GM19240 (cell line): ENCODE measurements around the gene TOR1A.
"Not testable (repeated sequence)": the region's sequence is repeated elsewhere in the genome, so short reads cannot be mapped to it uniquely, and the experiment has no call there.

Experiments
- DNase-seq: peaks from one replicate; pipeline ENCODE4 v3.0.0; 2011; ENCODE audit warnings: low spot score; ENCODE audit not compliant: insufficient read length

TOR1A gene

DNA sequence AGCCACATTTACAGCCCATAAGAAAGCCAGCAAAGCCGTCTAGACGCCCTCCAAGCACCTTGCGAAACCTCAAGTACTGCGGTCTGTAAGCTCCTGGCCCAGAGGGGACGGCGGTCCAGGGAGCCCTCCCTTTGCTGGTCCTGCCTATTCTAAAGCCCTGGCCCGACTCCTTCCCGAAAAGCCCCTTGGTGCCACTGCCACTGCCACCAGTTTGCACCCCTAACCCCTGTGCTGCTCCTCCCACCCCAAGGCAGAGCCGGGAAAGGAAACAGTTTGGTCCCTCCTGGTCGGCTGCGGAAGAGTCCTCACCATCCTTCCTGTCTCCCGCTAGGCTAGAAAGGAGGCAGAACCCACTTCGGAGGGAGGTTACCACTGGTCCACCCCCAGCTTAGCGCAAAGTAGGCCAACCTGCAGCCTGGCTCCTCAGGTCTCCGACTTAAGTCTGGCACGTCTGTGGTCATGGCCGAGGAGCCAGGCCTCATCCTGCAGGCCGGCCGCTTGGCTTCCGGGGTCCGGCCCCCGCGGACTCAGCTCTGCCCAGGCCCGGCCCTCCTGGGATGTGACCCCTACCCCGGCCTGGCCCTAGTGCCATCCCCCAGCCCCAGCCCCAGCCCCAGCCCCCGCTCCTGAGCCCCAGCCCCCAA, 916 bp downstream of the TOR1A start:
- no peak for DNase-seq

DNA sequence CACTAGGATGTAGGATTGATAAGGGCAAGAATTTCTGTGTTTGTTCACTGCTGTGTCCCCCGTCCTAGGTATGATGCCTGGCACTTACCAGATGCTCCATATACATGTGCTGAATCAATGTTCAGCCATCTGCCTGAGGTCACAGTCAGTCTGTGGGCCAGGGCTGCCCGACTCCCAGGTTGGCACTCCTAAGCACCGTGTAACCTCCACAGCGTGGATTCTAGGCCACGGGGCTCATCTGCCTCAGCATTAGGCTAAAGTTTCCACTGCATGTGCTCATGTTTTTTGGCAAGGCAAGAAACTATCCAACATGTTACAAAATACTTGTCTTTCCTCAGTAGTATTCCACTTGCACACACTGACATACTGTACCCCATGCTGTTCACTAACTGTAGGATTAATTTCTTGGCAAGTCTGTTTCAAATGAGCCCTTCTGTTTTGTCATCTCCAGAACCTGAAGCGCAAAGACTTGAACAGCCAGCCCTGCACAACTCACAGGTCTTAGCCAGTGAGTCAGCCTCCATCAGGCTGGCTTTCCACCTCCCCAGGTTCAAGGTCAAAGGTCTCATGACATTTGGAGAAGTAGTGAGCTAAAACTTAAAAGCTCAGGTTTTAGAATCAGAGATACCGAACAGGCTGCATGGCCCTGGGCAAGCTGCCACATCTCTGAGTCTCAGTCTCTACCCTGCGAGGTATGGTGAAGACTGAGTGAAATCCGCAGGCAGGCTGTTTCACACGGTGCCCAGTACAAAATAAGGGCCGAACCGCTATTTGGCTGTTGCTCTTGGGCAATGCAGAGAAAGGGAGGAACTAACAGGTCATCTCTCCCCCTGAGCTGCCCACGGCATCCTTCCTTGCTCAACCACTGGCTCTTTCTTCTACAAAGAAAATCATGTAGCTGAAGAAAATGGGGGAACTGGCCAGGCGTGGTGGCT, 7.2 kb downstream of the TOR1A start:
- DNase-seq = no peak

DNA sequence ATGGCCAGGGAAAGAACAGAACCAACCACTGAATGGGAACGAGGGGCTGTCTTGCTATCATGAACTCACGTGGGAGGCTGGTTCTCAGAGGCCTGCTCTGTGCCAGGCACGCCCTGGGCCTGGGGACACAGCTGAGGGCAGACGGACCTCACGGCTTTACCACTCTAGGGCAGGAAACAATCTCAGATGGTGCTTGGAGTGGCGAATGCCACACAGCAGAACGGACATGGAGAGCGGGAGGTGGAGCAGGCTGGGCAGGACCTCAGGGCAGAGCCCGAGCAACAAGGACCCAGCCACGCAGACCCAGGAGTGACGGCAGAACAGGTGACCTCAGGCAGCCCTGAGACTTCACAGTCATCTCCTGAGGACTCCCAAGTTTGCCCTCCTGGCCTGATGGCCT, 8.7 kb downstream of the TOR1A start:
- DNase-seq = no peak

DNA sequence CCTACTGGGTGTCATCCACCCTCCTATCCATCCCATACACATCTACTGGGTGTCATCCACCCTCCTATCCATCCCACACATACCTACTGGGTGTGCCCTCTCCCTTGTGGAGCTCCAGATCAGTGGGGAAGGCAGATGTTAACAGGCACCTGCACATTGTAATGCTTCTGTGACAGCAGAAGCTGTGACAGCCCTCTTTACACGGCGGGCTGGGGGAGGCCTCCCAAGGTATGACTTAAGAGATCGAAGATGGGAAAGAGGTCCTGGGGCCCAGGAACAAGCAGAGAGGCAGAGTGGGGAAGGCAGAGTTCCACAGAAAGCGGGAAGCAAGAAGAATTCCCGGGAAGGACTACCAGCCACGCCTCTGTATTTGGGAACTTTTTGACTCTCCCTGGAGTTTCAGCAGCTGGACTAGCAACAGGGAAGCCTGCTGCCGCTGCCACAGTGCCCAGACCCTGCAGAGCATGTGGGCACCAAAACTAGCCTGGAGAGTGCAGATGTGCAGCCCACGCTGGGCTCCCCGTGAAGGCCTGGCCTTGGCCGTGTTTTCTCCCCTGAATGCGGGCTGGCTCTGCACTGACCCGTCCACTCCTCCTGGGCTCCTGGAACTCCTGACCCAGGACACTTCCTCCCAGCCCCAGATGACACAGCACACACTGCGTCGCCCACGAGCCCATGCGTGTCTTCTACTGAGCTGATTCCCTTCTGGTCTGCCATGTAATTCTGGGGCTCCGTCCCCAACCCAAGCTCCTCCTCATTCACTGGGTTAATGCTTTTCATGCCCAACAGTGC, 9.3 kb downstream of the TOR1A start:
- DNase-seq = no peak

DNA sequence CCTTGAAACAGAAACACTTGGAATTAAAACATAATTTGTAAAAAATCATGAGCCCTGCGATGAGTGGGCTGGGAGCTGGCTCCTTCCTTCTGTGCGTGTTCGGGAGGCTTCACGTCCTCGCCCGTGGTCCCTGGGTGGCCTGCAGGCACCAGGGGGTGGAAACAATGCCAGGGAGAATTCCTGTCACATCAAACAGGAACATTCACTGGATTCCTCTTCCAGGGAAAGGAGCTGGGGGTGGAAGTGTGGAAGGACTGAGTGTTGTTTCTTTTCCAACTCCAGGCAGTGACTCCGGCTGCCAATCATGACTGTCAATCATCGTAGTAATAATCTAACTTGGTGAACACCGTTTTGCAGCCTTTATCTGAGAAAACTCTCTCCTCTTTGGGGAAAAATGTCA, 10.3 kb downstream of the TOR1A start:
- DNase-seq = no peak

DNA sequence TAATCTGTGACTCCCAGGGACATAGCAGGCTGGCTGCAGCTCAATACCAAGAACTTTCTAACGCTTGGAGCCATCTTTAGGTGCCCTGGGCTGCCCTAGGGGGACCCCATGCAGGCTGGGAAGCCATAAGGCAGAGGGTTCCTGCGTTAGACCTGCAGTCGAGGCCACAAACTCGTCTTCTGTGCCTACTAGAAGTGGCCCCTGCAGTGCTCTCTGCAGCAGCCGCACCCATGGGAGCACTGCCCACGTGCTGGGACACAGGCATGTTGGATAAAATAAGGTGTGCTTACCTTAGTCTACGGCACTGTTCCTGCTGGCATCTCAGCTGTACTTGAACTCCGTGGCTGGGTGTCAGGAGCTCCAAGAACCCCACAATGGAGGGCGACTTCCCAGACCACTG, 11.6 kb downstream of the TOR1A start:
- DNase-seq = no peak

DNA sequence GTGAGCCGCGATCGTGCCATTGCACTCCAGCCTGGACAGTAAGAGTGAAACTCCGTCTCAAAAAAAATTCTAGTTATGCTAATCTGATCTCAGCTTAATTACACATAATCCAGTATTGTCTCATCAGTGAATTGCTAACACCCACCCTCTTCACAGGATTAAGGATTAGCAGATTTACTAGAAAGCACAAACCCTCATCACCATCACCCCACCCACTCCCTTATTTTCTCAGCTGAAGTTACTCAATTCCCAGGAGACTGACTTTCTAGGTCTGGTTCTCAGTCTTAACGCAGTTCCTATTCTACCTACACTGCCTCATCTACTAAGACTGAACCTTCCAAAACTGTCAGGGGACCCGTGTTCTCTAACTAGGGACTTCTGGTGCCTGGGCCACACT, 12.0 kb downstream of the TOR1A start:
- no peak for DNase-seq

DNA sequence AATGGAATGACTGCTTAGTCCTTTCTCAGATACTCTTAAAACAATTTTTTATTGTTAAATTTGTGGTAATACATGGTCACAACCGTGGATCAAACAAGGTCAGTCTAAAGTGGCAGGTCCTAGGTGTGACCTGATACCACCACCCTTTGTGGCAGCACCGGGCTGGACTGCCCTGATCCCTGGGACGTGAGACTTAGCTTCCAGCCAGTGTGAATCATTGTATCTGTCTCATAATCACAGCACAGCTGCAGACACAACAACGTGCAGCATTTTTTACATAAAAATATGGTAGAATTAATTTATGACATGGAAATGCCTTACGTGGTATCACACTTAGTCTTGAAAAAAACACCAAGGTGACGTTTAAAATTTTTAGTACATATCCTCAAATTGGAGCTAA, 13.1 kb downstream of the TOR1A start:
- DNase-seq = no peak

DNA sequence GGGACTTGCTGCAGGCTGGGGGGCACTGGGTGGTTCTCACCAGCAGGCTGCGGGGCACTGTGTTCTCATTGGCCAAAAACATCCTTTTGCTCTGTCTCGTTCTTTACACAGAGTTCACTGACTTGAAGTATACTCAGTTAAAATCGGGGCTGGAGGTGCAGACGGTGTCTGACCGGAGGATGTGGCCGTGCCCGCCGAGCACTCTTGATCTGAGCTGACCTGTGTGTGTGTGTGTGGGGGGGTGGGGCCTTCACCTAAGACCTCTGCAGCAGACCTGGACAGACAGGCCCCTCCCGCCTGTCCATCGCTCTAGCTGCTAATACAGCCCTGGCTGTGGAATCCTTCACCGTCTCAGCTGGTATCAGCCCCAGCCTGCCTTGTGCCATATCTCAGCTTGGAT, 13.8 kb downstream of the TOR1A start:
- no peak for DNase-seq

DNA sequence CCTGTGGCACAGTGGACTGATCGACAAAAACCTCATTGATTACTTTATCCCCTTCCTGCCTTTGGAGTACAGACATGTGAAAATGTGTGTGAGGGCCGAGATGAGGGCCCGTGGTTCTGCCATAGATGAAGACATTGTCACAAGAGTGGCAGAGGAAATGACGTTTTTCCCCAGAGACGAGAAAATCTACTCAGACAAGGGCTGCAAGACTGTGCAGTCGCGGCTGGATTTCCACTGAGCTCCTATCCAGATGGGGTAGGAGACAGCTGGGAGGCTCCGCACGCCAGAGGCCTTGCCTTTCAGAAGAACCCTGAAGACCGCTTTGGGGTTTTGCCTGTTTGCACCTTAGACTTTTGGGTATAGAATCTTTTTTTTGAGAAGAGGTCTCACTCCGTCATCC, 14.6 kb downstream of the TOR1A start:
- DNase-seq = no peak

DNA sequence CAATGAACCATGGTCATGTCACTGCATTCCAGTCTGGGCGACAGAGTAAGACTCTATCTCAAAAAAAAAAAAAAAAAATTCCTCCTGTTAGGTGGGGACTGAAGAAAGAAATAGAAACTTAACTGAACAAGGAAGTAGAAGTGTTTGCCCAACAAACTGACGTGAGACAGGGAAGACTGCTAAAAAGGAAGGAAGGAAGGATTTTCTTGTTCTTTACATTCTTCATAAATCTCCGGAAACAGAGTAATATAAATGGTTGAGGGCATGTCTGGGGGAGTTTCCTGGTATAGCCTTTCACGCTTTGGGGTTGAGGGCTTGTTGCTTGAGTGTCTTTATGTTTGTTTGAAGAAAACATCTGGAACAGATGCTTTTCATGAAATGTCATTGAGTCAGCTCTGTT, 17.9 kb downstream of the TOR1A start:
- DNase-seq = no peak

DNA sequence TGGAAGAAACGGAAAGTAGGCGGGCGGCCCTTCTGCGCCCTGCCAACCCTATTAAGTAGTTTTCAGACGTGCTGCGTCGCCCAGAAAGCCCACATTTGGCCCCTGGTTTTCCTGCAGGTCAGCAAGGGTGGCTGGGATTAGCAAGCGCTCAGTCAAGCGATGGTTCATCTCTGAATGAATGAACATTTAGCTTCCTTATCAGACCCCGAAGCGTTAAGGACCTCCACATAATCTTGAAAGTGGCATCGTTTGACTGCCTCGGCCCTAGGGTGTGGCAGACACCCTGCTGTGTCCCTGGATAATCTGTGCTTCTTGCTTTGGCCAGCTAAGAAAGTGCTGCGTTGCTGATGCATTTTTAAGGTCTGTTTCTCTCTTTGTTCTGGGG, 20.3 kb downstream of the TOR1A start:
- DNase-seq = no peak

DNA sequence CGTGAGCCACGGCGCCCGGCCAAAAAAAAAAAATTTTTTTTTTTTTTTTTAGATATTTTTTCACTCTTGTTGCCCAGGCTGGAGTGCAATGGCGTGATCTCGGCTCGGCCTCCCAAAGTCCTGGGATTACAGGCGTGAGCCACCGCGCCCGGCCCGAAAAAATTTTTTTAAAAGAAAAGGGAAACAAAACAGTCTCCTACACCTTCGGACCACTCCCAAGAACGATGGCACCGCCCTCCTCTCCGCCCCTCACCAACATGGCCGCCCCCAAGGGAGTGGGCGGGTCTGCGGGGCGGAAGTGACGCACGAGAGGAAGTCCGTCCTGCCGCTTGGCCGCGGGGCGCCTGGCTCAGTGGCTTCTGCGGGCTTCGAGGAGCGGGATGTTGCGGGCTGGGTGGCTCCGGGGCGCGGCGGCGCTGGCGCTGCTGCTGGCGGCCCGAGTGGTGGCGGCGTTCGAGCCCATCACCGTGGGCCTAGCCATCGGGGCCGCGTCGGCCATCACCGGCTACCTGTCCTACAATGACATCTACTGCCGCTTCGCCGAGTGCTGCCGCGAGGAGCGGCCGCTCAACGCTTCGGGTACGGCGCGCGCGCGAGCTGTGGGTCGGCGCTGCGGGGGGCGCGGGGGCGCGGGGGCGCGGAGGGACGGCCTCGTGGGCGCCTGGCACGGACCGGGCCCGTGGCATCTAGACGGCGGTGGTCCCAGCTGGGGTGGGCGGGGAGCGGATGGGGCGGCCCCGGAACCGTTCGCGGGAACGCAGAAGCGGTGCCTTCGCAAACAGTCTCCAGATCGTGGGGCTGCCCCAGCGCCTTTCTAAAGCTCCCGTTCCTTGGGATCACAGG, 20.9 kb downstream of the TOR1A start, which contains the start of gene TOR1B:
Gene TOR1B (plus strand): TSS at position 352 of the 843 bp plus-strand sequence. CDS start 29 bp downstream, at position 381.
- DNase-seq = peak; percentile 73

DNA sequence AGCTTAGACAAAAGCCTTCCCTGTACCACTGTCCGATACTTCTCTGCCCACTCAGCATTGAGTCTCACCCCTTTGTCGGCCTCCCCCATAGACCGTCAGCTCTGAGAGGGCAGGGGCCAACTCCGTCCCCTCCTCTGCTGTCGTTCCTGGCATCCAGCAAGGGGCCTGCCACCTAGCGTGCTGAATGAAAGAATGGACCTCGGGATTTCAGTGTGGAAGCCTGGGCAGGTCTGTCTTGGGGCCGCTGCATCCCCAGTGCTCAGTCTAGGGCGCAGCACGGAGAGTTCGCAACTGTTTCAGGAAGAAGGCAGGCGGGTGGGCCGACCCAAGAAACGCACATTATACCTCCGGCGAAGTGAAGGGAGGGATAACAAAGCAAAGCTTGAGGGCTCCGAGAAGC, 22.4 kb downstream of the TOR1A start:
- DNase-seq = no peak

DNA sequence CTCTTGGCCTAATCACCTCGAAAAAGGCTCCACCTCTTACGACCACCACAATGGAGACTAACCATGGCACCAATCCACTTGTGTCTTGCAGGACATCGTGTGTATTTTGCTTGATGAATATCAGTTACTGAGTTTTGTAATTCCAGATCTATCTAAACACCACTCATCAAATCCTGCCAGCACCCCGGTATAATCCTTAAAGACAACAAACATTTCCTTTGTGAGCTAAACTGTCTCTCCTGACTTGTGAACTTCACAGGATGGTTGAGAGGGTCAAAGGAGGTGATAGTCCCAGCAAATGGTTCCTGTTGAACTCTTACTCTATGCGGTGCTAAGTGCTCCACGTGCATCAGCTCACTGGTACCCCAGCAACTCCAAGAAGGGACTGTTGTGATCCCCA, 25.0 kb downstream of the TOR1A start:
- DNase-seq = no peak

DNA sequence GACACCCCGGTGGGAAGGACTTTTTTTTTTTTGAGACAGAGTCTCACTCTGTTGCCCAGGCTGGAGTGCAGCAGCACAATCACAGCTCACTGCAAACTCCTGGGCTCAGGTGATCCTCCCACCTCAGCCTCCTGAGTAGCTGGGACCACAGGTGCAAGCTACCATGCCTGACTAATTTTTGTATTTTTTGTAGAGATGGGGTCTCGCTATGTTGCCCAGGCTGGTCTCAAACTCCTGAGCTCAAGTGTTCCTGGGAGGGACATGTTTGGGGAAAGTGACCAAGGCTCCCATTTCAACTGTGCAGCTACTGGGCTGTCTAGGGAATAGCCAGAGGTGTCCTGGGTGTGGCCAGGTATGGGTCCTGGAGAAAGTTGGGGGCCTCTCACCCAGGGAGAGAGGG, 27.9 kb downstream of the TOR1A start:
- not testable (repeated sequence) for DNase-seq

DNA sequence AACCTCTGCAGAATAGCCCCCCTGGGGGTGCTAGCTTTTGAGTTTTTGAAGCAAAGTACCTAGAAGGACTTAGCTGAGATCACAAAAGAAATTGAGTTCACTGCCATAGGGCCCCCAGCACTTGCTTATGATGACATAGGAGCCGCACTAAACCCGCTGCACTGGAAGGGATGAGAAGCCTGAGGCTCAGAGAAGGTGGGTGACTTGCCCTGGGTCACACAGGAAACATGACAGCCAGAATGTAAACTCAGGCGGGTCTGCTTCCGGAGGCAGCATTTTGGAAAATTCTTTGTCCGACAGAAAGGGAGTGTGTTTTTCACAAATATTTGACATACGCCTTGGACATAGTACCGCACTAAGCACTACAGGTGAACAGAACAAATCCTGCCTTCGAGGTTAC, 29.4 kb downstream of the TOR1A start:
- DNase-seq = no peak

DNA sequence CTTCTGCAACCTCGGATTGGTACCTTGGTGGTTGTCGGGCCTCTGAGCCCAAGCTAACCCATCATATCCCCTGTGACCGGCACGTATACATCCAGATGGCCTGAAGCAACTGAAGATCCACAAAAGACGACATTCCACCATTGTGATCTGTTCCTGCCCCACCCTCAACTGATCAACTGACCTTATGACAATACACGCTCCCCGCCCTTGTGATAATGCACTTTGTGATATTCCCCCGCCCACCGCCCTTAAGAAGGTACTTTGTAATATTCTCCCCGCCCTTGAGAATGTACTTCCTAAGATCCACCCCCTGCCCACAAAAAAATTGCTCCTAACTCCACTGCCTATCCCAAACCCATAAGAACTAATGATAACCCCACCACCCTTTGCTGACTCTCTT, 37.5 kb downstream of the TOR1A start:
- no peak for DNase-seq

DNA sequence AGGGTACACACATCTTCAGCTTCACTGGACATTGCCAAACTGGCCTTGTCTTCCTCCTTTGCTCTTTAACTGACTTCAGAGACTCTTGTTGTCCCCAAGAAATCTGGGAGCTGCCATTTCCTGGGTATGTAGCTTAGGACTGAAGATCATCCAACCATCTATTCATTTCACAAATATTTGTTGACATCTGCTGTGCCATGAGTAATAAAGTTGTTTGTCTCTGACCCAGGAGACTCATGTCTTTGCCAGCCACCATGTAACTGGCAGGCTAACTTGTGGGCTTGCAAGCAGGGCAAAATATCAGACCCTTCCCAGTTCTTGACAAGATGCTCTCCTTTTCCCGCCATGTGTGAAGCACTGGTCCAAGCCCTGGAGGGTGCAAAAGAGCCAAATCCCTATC, 38.1 kb downstream of the TOR1A start:
- no peak for DNase-seq

DNA sequence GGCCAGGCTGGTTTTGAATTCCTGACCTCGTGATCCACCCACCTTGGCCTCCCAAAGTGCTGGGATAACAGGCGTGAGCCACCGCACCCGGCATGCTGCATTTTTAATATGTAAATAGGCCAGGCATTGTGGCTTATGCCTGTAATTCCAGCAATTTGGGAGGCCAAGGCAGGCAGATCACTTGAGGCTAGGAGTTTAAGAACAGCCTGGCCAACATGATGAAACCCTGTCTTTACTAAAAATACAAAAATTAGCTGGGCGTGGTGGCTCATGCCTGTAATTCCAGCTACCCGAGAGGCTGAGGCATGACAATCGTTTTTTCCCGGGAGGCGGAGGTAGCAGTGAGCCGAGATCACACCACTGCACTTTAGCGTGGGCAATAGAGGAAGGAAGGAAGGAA, 39.0 kb downstream of the TOR1A start:
- DNase-seq = not testable (repeated sequence)
